ENCODE results near the gene CHKA. TPM values are rescaled to one million over a fixed set of nuclear protein-coding genes. Genes with fewer than 3 reads are reported as not detected.

CHKA gene
- total and polyA plus RNA-seq, 9 of the 15 experiments (the other 6 are each of a cell fraction or from before 2014, with no cell fraction given): 3.6 to 37.0 (median 30.2) TPM

DNA sequence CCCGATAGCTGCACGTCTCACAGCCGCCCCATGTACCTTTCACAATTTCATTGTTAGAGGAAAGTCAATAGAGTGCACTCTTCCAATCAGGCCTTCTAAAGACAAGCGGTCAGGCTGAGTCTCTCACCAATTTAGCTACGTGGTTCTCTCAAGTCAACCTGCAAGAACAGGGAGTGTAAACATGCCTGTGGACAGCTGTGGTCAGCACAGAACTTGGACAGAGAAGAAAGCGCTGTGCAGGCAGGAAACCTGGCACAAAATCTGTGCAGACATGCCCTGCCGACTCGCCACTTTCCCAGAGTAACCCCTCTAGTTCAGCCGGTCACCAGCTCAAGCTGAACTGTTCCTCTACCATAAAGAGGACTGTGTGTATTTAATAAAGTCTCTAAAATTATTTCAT lies 39.5 kb downstream of the CHKA start:
- in situ Hi-C loops (cut with MboI) (no loop called here), intact Hi-C loops (cut with micrococcal nuclease) (no loop called here)
- no peaks in the 10 kb centered on the region for H4K20me1 ChIP-seq (replicated peaks; ENCODE audit: control insufficient read depth, insufficient read depth, low read length)
- H3K36me3 ChIP-seq (ENCODE audit: control insufficient read depth, insufficient read depth, low read length): peaks cover 43% of the 10 kb centered on the region; the same call in 2 of the 3 replicates
- H3K4me1 ChIP-seq (replicated peaks in 1 of 2; ENCODE audit: control insufficient read depth in 2 of 2, insufficient read depth in 2 of 2, low read length in 2 of 2): no peaks in the 10 kb centered on the region
- H3K4me2 ChIP-seq (ENCODE audit: insufficient read depth, low read length): no peak overlapping the region
- no peaks in the 10 kb centered on the region for H3K9me3 ChIP-seq (replicated peaks; ENCODE audit: control insufficient read depth, insufficient read depth, low read depth, low read length)
- no peaks in the 10 kb centered on the region for H3K79me2 ChIP-seq (ENCODE audit: control insufficient read depth, insufficient read depth, low read length)
- FAIRE-seq (no peak), DNase-seq (ENCODE audit: extremely low read depth in 1 of 4, low spot score in 3 of 4) (no peak), ATAC-seq (no peak)
- H2AFZ ChIP-seq (ENCODE audit: low read depth, low read length): no peak overlapping the region
- no peaks in the 10 kb centered on the region for H3K27me3 ChIP-seq (ENCODE audit: control insufficient read depth in 2 of 2, insufficient read depth in 2 of 2, low read length in 2 of 2)
- CTCF ChIA-PET (ENCODE audit: low intra/inter-chr PET ratio): no interaction called here
- WGBS (ENCODE audit: insufficient coverage, low coverage, missing lambda C conversion rate): 95% methylated on average over 9 of the region's 9 CpGs
- POLR2A ChIA-PET: no interaction called here
- no peak overlapping the region for H3K9ac ChIP-seq (ENCODE audit: insufficient read depth in 1 of 2, low read depth in 2 of 2, low read length in 2 of 2)
- no peaks in the 10 kb centered on the region for H3K9me1 ChIP-seq (ENCODE audit: control insufficient read depth, insufficient read depth, low read length)
- no peak overlapping the region for H3K27ac ChIP-seq (ENCODE audit: extremely low read depth, low read depth, low read length)
- TF ChIP-seq NCOA6 (IDR thresholded peaks at IDR 0.05): no peak
- no peak for TF ChIP-seq L3MBTL2 (IDR thresholded peaks at IDR 0.05)
- TF ChIP-seq, protein P1, sequence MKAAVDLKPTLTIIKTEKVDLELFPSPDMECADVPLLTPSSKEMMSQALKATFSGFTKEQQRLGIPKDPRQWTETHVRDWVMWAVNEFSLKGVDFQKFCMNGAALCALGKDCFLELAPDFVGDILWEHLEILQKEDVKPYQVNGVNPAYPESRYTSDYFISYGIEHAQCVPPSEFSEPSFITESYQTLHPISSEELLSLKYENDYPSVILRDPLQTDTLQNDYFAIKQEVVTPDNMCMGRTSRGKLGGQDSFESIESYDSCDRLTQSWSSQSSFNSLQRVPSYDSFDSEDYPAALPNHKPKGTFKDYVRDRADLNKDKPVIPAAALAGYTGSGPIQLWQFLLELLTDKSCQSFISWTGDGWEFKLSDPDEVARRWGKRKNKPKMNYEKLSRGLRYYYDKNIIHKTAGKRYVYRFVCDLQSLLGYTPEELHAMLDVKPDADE (conservative IDR thresholded peaks at IDR 0.05; ENCODE audit: control insufficient read depth, low read depth, low read length): no peak
- no peak for TF ChIP-seq PHTF2 (CRISPR knock-in tag; IDR thresholded peaks at IDR 0.05)
- TF ChIP-seq JUNB (CRISPR knock-in tag; conservative IDR thresholded peaks at IDR 0.05): no peak
- TF ChIP-seq U2AF1 (optimal IDR thresholded peaks at IDR 0.05; ENCODE audit: low read depth, low read length): no peak
- no peak for TF ChIP-seq RBM39 (optimal IDR thresholded peaks at IDR 0.05; ENCODE audit: low read depth, low read length)
- TF ChIP-seq CBX2 (IDR thresholded peaks at IDR 0.05; ENCODE audit: insufficient read depth, low read length, poor library complexity, severe bottlenecking): no peak
- no peak for TF ChIP-seq HOXB6 (CRISPR knock-in tag; IDR thresholded peaks at IDR 0.05; ENCODE audit: borderline replicate concordance)
- no peak overlapping the region for H3K4me3 ChIP-seq
- BruUV-seq (replicated peaks): no TSS peak
